ENCODE data around the gene SEMA3G.

SEMA3G gene

DNA sequence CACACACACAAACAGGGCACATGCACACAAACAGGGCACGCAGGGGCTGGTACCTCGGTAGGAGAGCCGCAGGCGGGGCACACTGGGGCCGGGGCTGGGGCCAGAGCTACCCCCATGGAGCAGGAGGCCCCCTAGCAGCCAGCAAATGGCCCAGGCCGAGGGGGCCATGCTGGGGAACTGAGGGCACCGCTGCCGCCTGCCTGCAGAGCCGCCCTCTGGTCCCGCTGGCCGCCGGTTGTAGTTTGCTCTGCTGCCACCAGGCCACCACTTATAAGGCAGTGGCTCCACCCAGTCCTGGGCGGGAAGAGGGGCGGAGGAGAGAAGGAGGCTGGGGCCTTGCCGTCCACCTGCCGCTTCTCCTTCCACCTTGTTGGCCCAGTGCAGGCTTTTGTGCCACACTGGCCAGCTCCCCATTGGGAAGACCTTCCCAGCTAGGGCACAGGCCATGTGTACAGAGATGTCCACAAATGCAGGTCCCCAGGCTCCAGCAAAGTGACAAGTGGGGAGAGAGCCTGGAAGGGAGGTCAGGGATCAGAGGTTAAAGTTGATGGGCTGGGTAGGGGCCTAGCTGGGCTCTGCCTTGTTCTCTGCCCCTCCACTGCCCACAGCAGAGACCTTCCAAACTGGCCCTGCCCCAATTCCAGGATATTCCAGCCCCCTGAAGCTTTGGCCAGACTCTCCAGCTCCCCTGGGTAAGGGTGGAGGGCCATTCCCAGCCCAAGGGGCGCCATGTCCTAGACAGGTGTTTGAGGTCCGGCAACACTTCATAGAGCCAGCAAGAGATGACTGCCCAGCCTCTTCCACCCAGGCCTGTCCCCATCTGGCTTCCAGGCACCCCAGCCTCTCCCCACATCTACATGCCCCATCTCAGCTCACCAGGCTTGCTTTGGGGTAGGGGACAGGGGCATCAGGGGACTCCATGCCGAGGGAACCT lies at the start of gene SEMA3G:
Gene SEMA3G, minus strand, starts transcription at position 244 of the 934 bp plus-strand sequence. Its CDS starts 76 bp downstream, at position 168.
- DNase-seq (ENCODE audit: low spot score): no peak

DNA sequence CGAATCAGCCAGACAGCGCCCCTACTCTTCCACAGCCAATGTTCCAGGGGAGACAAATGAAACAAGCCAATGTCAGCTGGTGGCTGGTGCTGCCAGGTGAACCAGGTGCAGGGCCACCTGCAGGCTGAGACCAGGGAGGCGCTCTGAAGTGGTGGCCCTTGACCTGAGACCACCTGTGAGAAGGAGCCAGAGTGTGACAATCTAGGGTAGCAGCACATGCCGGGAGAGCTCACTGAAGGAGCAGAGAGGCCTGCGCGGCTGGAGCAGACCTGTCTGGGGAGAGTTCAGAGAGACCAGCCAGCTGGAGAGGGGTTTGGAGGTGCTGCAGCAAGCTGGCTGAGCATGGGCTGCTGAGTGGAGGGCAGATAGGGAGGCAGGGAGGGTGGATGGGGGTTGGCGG lies 49.5 kb upstream of the SEMA3G start:
- no peak for DNase-seq (ENCODE audit: low spot score)

DNA sequence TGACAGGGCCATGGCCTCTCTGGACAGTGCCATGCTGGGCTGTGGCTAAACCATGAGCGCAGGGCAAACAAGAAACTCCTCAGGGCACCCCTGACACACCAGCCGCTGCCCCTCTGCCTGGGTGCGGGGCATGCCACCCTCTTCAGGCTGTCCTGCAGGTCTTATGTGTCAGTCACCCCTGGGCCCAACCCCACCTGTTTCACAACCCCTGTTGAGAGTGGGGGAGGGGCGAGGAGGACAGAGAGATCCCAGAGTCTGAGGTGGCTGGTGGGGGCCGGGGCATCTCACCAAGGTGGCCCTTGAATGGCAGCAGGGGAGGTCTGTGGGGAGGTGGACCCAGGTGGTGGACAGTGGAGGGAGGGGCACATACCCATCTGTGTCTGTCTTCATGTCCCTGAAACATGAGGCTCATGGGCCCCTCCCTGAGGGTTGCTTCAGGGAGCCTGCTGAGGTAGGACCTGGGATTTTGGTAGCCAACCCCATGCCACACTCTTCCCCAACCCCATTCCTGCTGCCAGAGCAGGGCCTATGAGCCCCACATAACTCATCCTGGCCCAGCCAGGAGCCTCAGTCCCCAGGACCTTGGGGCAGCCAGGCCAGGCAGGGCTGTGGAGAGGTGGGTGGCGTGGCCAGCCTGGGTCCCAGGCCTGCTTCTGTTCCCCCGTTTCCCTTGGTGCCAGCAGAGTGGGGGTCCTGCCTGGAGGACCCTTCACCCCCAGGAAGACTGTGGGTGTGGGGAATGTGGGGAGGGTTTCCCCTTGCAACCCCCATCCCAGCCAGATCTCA lies 48.5 kb upstream of the SEMA3G start:
- no peak for DNase-seq (ENCODE audit: low spot score)

DNA sequence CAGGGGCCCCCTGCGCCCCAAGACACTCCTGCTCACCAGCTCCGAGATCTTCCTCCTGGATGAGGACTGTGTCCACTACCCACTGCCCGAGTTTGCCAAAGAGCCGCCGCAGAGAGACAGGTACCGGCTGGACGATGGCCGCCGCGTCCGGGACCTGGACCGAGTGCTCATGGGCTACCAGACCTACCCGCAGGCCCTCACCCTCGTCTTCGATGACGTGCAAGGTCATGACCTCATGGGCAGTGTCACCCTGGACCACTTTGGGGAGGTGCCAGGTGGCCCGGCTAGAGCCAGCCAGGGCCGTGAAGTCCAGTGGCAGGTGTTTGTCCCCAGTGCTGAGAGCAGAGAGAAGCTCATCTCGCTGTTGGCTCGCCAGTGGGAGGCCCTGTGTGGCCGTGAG lies 47.2 kb upstream of the SEMA3G start:
- DNase-seq (ENCODE audit: low spot score): no peak

DNA sequence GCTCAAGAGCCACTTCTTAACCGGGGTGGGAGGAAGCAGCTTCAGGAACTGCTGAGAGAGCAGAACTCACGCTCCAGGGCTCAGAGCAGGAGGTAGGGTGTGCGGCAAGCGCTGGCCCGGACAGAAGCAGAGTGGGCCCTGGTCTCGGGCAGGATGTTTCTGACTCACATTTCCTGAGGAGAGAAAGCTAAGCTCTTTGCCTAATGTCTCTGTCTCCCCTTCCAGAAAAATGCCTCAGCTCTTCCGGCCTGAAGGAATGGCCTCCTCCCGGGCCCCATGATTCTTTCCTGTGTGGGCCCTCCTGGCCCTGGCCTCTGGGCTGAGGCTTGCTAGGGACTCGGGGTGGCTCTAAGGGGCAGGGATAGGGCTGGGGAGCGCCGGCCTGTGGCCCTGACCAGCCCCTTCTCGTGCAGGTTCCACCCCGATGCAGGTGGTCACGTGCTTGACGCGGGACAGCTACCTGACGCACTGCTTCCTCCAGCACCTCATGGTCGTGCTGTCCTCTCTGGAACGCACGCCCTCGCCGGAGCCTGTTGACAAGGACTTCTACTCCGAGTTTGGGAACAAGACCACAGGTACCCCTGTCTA lies 46.1 kb upstream of the SEMA3G start:
- peak; percentile 56 for DNase-seq (ENCODE audit: low spot score)

DNA sequence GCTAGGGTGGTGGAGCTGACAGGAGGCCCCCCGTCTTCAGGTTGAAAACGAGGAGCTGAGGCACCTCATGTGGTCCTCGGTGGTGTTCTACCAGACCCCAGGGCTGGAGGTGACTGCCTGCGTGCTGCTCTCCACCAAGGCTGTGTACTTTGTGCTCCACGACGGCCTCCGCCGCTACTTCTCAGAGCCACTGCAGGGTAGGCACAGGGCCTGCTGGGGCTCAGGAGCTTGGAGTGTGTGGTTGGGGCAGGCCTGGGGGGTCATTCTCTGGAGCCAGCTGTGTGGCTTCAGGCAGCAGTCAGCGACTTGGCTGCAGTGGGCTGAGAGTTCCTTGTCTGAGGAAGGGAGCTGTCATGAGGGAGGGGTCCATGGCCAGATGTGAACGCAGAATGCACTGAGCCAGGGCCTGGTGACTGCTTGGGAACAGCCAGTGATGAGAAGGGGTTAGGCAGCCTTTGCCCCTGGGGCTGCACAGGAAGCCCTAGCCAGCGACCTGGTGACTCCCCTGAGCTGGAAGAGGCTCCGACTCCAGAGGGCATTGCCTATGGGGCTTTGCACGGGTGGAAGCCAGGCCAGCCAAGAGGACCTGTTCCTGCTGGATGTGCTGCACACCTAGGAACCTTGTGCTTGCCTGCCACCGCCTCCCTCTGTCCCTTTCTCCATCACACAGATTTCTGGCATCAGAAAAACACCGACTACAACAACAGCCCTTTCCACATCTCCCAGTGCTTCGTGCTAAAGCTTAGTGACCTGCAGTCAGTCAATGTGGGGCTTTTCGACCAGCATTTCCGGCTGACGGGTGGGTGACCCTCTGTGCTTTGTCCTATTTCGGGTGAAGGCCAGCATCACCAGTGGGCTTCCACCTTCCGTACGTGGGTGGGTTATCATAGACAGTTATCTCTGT lies 45.4 kb upstream of the SEMA3G start:
- no peak for DNase-seq (ENCODE audit: low spot score)

DNA sequence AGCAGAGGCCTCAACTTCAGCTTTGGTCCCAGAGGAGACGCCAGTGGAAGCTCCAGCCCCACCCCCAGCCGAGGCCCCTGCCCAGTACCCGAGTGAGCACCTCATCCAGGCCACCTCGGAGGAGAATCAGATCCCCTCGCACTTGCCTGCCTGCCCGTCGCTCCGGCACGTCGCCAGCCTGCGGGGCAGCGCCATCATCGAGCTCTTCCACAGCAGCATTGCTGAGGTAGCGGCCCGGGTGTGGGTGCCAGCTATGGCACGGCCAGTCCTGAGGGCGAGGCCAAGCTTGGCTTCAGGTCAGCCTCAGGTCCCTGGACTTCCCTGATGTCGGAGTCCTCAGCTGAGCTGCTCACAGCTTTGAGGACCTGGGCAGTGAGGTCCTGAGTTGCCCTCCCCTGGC lies 44.5 kb upstream of the SEMA3G start:
- no peak for DNase-seq (ENCODE audit: low spot score)

DNA sequence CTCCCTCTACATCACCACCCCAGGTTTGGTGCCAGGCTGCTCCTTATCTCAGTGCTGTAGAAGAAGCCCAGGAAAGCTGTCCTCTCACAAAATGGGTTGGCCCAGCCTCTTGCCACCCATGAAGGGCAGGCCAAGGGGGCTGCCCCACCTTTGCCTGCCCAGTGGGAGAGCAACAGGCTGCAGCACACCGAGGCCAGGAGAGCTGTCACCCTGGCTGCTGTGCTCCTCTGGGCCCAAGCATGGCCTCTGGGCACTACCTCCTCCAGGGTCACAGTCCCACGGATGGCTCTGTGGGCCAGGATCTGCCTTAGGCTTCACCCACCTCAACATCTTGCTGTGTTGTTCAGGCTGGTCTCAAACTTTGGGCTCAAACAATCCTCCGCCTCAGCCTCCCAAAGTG lies 43.8 kb upstream of the SEMA3G start:
- no peak for DNase-seq (ENCODE audit: low spot score)

DNA sequence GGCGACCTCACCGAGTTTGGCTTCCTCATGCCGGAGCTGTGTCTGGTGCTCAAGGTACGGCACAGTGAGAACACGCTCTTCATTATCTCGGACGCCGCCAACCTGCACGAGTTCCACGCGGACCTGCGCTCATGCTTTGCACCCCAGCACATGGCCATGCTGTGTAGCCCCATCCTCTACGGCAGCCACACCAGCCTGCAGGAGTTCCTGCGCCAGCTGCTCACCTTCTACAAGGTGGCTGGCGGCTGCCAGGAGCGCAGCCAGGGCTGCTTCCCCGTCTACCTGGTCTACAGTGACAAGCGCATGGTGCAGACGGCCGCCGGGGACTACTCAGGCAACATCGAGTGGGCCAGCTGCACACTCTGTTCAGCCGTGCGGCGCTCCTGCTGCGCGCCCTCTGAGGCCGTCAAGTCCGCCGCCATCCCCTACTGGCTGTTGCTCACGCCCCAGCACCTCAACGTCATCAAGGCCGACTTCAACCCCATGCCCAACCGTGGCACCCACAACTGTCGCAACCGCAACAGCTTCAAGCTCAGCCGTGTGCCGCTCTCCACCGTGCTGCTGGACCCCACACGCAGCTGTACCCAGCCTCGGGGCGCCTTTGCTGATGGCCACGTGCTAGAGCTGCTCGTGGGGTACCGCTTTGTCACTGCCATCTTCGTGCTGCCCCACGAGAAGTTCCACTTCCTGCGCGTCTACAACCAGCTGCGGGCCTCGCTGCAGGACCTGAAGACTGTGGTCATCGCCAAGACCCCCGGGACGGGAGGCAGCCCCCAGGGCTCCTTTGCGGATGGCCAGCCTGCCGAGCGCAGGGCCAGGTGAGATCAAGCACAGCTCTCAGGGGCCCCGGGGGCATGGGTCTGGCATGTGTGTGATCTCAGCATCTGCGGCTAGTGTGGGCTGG lies 43.1 kb upstream of the SEMA3G start:
- no peak for DNase-seq (ENCODE audit: low spot score)

DNA sequence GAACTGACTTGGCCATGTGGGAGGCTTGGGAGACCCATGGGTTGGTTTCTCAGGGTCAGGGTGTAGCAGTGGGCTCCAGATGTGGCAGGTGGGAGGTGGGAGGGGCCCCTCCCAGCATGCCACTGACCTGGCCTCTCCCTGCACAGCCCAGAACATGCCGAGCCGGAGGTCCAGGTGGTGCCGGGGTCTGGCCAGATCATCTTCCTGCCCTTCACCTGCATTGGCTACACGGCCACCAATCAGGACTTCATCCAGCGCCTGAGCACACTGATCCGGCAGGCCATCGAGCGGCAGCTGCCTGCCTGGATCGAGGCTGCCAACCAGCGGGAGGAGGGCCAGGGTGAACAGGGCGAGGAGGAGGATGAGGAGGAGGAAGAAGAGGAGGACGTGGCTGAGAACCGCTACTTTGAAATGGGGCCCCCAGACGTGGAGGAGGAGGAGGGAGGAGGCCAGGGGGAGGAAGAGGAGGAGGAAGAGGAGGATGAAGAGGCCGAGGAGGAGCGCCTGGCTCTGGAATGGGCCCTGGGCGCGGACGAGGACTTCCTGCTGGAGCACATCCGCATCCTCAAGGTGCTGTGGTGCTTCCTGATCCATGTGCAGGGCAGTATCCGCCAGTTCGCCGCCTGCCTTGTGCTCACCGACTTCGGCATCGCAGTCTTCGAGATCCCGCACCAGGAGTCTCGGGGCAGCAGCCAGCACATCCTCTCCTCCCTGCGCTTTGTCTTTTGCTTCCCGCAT lies 42.3 kb upstream of the SEMA3G start:
- DNase-seq (ENCODE audit: low spot score): no peak

DNA sequence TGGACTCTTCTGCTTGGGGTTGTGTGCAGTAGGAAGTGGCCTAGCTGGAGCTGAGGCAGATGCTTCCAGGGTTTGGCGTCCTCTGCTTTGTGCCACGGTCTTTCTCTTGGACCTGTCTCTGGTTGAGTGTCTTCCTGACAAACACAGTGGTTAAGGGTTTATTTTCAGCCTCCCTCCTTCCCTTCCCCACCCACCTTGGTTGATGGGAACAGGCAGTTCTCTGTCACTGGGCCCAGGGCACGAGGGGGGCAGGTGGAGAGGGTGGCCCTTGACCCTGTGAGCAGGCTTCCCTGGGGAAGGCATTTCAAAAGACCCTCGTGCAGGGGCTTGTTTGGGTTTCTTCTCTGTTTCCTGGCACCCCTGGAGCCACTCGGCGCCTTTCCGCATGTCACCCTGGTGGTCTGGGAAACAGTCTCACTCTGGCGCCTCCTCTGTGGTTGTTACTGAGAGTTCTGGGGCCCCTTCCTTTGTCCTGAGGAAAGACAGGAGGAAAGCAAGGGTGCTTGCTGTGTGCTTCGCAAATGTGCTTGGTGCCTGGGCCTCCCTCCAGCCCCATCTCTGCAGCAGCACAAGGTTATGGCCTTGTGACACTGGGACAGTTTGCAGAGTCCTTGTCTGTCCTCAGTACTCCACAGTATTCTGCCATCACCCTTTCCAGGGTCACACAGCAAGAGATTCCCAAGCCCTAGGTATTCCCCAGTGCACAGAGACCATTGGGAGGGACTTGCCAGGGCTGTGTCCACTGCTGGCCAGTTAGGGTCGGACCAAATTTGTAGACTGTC lies 40.0 kb upstream of the SEMA3G start:
- DNase-seq (ENCODE audit: low spot score): no peak

DNA sequence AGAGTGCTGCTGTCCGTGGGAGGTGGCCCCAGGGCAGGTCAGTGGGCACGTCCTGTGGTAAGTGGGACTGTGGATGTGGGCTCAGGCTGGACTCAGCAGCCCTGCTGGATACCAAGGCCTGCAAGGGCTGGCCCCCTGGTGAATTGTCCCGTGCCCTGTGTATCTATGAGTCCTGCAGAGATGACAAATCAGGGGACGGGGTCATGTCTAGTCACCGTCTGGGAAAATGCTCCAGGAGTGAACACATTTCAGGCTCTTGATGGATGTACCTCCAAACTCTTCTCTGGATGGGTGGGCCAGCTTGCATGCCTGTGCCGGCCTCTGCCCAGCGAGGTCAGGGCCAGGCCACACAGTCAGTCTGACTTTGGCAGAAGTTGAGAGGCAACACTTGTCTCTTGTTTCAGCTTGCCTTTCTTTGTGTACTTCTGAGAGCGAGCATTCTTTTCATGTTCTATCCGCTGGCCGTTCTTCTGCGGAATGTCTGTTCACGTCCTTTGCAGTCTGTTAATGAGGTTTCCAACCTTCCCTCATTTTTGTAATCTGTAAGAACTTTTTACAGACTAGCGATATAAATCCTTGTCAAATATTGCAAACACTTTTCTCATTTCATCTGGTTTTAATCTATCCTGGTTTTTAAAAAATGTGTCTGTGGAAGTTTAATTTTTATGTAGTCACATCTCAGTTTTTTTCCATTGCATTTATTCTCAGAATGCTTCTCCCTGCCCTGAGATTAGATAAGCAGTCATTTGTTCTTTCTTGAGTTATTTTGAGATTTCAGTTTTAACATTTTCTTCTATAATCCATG lies 38.9 kb upstream of the SEMA3G start:
- DNase-seq (ENCODE audit: low spot score): no peak

DNA sequence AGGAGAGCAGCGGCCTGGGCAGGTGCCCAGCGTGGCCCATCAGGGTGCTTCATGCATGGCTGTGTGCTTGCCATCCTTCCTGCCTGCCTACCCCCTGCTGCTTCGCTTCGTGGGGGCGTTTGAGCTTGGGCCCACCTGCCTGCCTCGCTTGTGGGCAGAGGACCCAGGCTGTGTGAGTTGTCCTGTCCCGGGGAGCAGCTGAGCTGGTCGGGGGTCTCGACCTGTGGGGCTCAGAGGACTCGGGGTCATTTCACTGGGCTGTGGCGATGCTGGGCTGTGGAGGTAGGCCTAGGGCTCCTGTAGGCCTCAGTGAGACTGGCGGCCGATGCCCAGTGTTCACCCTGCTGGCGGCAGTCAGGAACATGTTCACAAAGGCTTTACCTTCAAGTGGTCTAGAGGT lies 38.2 kb upstream of the SEMA3G start:
- no peak for DNase-seq (ENCODE audit: low spot score)

DNA sequence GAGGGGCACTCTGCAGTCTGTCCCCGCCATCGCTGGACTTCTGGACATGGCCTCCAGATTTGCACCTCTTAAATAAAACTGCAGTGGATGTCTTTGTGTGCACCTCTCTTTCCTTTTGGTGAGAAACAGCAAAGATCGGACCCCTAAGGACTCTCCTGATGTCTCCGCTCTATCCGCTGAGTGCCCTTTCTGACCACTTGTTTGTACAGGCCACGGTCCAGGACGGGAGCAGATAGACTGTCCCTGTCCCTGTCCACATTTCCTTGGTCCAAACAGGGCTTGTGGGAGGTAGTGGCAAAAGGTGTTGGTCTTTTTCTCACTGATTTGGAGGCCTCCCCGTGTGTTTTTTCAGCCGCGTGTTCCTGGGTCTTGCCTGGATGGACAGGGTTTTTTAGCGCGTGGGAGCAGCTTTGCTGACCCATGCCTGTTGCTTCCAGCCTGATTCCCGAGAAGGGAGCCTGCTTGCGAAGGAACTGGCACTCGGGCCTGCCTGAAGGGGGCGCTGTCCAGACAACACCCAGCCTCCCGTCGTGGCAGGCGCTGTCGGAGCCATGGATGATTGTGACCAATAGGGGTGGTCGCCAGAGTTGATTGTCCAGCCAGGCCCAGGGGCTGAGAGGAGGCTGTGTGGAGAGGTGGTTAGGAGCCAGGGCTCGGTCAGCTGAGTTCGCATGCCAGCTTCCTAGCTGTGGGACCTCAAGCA lies 37.1 kb upstream of the SEMA3G start:
- no peak for DNase-seq (ENCODE audit: low spot score)

DNA sequence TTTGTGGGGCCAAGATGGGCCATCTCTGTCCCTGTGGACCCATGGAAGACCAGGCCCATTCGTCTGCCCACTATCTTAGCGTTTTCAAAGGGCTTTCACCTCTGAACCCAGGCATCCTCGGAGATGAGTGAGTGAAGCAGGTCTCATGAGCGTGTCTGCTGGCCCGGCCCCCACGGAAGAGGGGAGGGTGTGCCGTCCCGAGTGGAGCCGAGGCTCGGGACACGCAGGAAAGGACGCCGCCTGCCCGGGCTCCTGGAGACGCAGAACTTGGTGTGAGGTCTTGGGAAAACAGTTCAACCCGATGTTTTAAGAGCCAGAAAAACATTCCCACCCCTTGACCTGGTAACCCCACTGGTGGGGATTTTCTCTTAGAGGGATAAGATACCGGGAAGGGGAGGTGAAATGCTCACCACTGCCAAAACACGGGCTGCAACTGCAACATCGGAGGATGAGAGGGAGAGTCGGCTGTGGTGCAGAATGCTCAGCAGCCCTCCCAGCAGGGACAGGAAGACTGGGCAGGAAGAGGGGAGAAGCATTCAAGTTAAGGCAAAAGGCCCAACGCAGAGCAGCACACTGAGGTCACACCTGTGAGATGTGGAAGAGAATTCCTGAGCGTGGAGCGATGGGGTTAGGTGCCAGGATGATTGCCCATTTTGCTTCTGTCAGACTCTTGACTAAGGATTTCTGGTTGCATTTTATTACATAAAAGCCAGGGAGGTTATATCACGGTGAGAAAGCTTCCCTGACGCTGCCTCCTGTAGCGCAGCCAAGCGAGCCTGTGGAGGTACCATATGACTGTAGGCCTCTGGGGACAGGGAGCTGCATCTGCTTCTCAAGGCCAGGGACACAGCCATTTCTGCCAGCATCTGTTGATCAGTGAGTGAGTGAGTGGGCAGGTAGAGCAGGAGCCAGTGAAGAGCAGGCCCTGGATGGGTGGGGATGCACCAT lies 36.1 kb upstream of the SEMA3G start:
- no peak for DNase-seq (ENCODE audit: low spot score)

DNA sequence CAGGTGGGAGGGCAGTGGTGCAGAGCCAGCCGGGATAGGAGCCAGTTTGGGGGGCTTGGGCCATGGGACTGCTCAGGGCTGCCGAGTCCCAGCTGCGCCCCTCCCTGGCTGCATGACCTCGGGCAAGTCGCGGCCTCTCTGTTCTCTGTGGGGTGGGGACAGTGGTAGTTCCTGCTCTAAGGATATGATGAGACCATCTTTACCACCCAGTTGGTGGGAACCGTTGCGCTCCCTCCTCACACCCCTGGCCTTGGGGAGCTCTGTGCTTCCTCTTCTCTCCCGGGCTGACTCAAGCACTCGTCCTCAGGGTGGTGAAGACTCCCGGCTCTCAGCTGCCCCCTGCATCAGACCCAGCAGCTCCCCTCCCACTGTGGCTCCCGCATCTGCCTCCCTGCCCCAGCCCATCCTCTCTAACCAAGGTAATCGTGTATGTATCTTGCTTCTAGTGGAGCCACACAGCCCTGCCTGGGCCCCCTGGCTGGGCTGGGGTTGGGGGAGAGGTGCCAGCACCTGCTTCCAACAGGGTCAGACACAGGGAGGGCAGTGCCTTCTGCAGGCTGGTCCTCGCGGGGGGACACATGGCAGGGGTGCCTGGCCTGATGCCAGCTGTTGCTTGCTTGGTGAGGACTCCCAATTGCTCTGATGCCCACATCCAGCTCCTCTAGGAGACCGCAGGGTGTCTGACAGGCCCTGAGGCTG lies 35.1 kb upstream of the SEMA3G start:
- no peak for DNase-seq (ENCODE audit: low spot score)

Data from Ammon's horn (tissue), 1 donor.